Fibroblast of lung (primary cell): ENCODE measurements around the gene KLHL6. TPM values are rescaled to one million over a fixed set of nuclear protein-coding genes. Genes with fewer than 3 reads are reported as not detected.

Experiments
- DNase-seq, 2 donors: peaks; one replicate each; pipeline versions ENCODE4 v3.0.0 to v3.0.0-alpha.2; 2010; ENCODE audit warnings: low read depth in 2 of 2
- H2AFZ ChIP-seq: 2 replicates; pipeline ENCODE4 v1.5.1; 2012; ENCODE audit warnings: low read length, control low read depth, inconsistent platforms
- H3K27ac ChIP-seq: 2 replicates; pipeline ENCODE4 v1.5.1; 2011; ENCODE audit warnings: low read length, control low read depth; ENCODE audit not compliant: insufficient read depth
- H3K27me3 ChIP-seq: 2 replicates; pipeline ENCODE4 v1.5.1; 2011; ENCODE audit warnings: mild to moderate bottlenecking, low read length; ENCODE audit not compliant: control insufficient read depth, insufficient read depth
- H3K36me3 ChIP-seq: 2 replicates; pipeline ENCODE4 v1.5.1; 2011; ENCODE audit warnings: low read length; ENCODE audit not compliant: control insufficient read depth, insufficient read depth
- H3K4me1 ChIP-seq: 2 replicates; pipeline ENCODE4 v1.5.1; 2011; ENCODE audit warnings: low read length; ENCODE audit not compliant: control insufficient read depth, insufficient read depth; ENCODE audit errors: extremely low read depth
- H3K4me2 ChIP-seq: 2 replicates; pipeline ENCODE4 v1.5.1; 2011; ENCODE audit warnings: low read length, control low read depth; ENCODE audit not compliant: insufficient read depth; ENCODE audit errors: extremely low read depth
- H3K4me3 ChIP-seq, 4 experiments: fragments of 200-600 bp in 1 of 4; sonication (generic) in 1 of 4; replicated peaks in 1 of 4; 2 replicates each; pipeline ENCODE4 v1.5.1; 2011 to 2016; ENCODE audit warnings: low read length in 4 of 4, low read depth in 3 of 4, mild to moderate bottlenecking in 3 of 4, control low read depth in 2 of 4, inconsistent platforms in 1 of 4, mixed read lengths in 1 of 4; ENCODE audit not compliant: insufficient read depth in 1 of 4; ENCODE audit errors: control extremely low read depth in 1 of 4
- H3K79me2 ChIP-seq: 2 replicates; pipeline ENCODE4 v1.5.1; 2012; ENCODE audit warnings: mild to moderate bottlenecking, low read length, inconsistent platforms; ENCODE audit not compliant: control insufficient read depth, insufficient read depth
- H3K9ac ChIP-seq: 2 replicates; pipeline ENCODE4 v1.5.1; 2011; ENCODE audit warnings: mild to moderate bottlenecking, low read length, control low read depth; ENCODE audit not compliant: insufficient read depth
- H3K9me3 ChIP-seq: 2 replicates; pipeline ENCODE4 v1.5.1; 2012; ENCODE audit warnings: low read depth, low read length; ENCODE audit not compliant: control insufficient read depth, insufficient read depth
- H4K20me1 ChIP-seq: 2 replicates; pipeline ENCODE4 v1.5.1; 2011; ENCODE audit warnings: low read length; ENCODE audit not compliant: control insufficient read depth, insufficient read depth; ENCODE audit errors: extremely low read depth
- CTCF ChIP-seq, 2 donors: IDR thresholded peaks in 1 of 2; conservative IDR thresholded peaks in 1 of 2; 1 replicate in 1 of 2; 2 replicates in 1 of 2; pipeline ENCODE4 v1.5.1; 2011 to 2012; ENCODE audit warnings: low read length in 2 of 2, control low read depth in 1 of 2, inconsistent platforms in 1 of 2, low read depth in 1 of 2, mild to moderate bottlenecking in 1 of 2
- EZH2 ChIP-seq: IDR thresholded peaks from 2 replicates; pipeline ENCODE4 v1.5.1; 2012; ENCODE audit warnings: low read length, control low read depth, mild to moderate bottlenecking; ENCODE audit errors: missing control alignments
- polyA plus RNA-seq, 2 donors: library from polyadenylated mRNA; depleted of rRNA in 1 of 2; stranded (reverse) in 1 of 2; unstranded in 1 of 2; fragments of >200 nt; gene quantifications; 2 replicates each; pipeline ENCODE4 v1.2.1, GENCODE V29; 2011 to 2012; ENCODE audit warnings: missing spikeins in 1 of 2
- total RNA-seq: library from RNA; depleted of rRNA; stranded (reverse); fragments of >200 nt; gene quantifications from 2 replicates; pipeline ENCODE4 v1.2.1, GENCODE V29; 2014

KLHL6 gene
- total and polyA plus RNA-seq, 2 donors (not counting 1 experiment from before 2014, with no cell fraction given): not detected

DNA sequence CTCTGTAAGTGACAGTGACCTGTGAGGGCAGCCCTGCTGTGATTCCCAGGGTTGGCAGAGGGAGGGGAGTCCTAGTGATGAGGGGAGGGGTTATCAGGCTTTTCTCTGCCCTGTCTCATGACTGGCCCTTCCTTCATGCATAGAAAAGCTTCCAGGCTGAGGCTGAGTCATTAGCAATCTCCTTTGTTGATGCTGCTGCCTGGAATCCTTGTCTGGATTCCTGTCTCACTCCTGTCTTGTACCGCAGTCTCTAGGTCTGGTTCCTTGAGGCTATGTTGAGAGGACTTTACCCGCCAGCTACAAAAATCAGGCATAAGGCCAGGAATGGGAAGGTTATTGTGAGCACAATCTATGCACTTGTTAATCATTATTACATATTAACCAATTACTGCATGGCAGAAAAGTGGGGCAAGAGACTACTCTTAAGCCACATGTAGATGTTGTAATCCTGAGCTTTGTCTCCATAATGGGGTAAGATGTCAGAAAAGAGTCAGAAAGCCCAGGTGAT, 7.2 kb downstream of the KLHL6 start:
- Histone ChIP-seq H4K20me1 (no peaks in the 10 kb centered on the region), H3K27me3 (no peaks in the 10 kb centered on the region), H3K4me1 (no peaks in the 10 kb centered on the region), H3K79me2 (no peaks in the 10 kb centered on the region), H3K9ac (no peak overlapping the region), H3K36me3 (no peaks in the 10 kb centered on the region), H3K4me3 (no peak overlapping the region), H3K4me2 (no peak overlapping the region), H3K27ac (no peak overlapping the region), H2AFZ (no peak overlapping the region), H3K9me3 (no peaks in the 10 kb centered on the region)
- TF ChIP-seq CTCF (conservative IDR thresholded peaks at IDR 0.05 in 1 of 2, IDR thresholded peaks at IDR 0.05 in 1 of 2; ENCODE audit: low read depth in 1 of 2, low read length in 2 of 2): no peak
- no peak for TF ChIP-seq EZH2
- DNase-seq: peak; percentile 6 to 96

GRCh38 chr3:183546625-183547024, 8.9 kb downstream of the KLHL6 start:
- Histone ChIP-seq H4K20me1 (no peaks in the 10 kb centered on the region), H3K4me1 (no peaks in the 10 kb centered on the region), H3K36me3 (no peaks in the 10 kb centered on the region), H3K4me2 (no peak overlapping the region), H3K27me3 (no peaks in the 10 kb centered on the region), H3K9me3 (no peaks in the 10 kb centered on the region), H3K79me2 (no peaks in the 10 kb centered on the region), H3K4me3 (no peak overlapping the region), H3K27ac (no peak overlapping the region), H3K9ac (no peak overlapping the region), H2AFZ (no peak overlapping the region)
- no peak for DNase-seq
- no peak for TF ChIP-seq EZH2
- TF ChIP-seq CTCF (conservative IDR thresholded peaks at IDR 0.05 in 1 of 2, IDR thresholded peaks at IDR 0.05 in 1 of 2; ENCODE audit: low read depth in 1 of 2, low read length in 2 of 2): no peak

GRCh38 chr3:183545708-183546107, 9.8 kb downstream of the KLHL6 start:
- no peaks in the 10 kb centered on the region for H4K20me1 ChIP-seq
- no peak overlapping the region for H3K9ac ChIP-seq
- H3K4me3 ChIP-seq: no peak overlapping the region
- no peak overlapping the region for H3K27ac ChIP-seq
- DNase-seq: no peak
- no peaks in the 10 kb centered on the region for H3K36me3 ChIP-seq
- no peaks in the 10 kb centered on the region for H3K9me3 ChIP-seq
- H3K27me3 ChIP-seq: no peaks in the 10 kb centered on the region
- no peaks in the 10 kb centered on the region for H3K4me1 ChIP-seq
- H3K79me2 ChIP-seq: no peaks in the 10 kb centered on the region
- H2AFZ ChIP-seq: no peak overlapping the region
- no peak overlapping the region for H3K4me2 ChIP-seq
- TF ChIP-seq EZH2: no peak
